Tibial nerve (tissue), 4 donors: ENCODE results near the gene TKTL1. TPM values are rescaled to one million over a fixed set of nuclear protein-coding genes. Genes with fewer than 3 reads are reported as not detected.
"Not testable (repeated sequence)": the region's sequence is repeated elsewhere in the genome, so short reads cannot be mapped to it uniquely, and the experiment has no call there.

ENCODE experiments used
- DNase-seq, 2 donors: peaks; one replicate each; pipeline ENCODE4 v3.0.0-alpha.2; 2019; ENCODE audit warnings: low spot score in 2 of 2
- H3K27ac ChIP-seq, 4 donors: fragments of 200-600 bp; sonication (generic) in 3 of 4; one replicate each; pipeline ENCODE4 v1.5.1; 2017 to 2019; ENCODE audit warnings: mild to moderate bottlenecking in 1 of 4
- H3K27me3 ChIP-seq, 2 donors: fragments of 200-600 bp; sonication (generic) in 1 of 2; one replicate each; pipeline versions ENCODE4 v1.5.1 to v1.6.0; 2017 to 2019
- H3K36me3 ChIP-seq, 3 donors: fragments of 200-600 bp; sonication (generic); one replicate each; pipeline ENCODE4 v1.5.1; 2018 to 2019
- H3K4me1 ChIP-seq, 4 donors: fragments of 200-600 bp; sonication (generic) in 3 of 4; one replicate each; pipeline ENCODE4 v1.5.1; 2017 to 2019
- H3K4me3 ChIP-seq, 4 donors: fragments of 200-600 bp; sonication (generic) in 3 of 4; one replicate each; pipeline ENCODE4 v1.5.1; 2017 to 2019; ENCODE audit warnings: mild to moderate bottlenecking in 1 of 4, moderate library complexity in 1 of 4
- H3K9me3 ChIP-seq, 4 donors: fragments of 200-600 bp; sonication (generic) in 3 of 4; one replicate each; pipeline ENCODE4 v1.5.1; 2017 to 2019
- CTCF ChIP-seq, 5 experiments: fragments of 200-600 bp in 3 of 5; fragments of 450-650 bp in 2 of 5; sonication (generic) in 3 of 5; IDR thresholded peaks; one replicate each; pipeline ENCODE4 v1.5.1; 2016 to 2019; ENCODE audit warnings: antibody characterized with exemption in 5 of 5, mild to moderate bottlenecking in 3 of 5, moderate library complexity in 2 of 5
- EP300 ChIP-seq, 2 donors: sonication (generic); formaldehyde crosslinking; IDR thresholded peaks; one replicate each; pipeline ENCODE4 v1.6.1; 2017; ENCODE audit warnings: antibody characterized with exemption in 2 of 2, mild to moderate bottlenecking in 1 of 2
- POLR2A ChIP-seq, 2 donors: fragments of 450-650 bp; IDR thresholded peaks; one replicate each; pipeline ENCODE4 v1.6.1; 2017; ENCODE audit warnings: antibody characterized with exemption in 2 of 2, mild to moderate bottlenecking in 2 of 2, moderate library complexity in 2 of 2
- WGBS, 2 donors: methylation state at CpG; one replicate each; pipeline ENCODE4 v1.1.5; 2018; 5-methylcytosine and 5-hydroxymethylcytosine counted together
- total RNA-seq, 4 donors: library from RNA; depleted of rRNA; stranded (reverse); fragments of >200 nt; gene quantifications; one replicate each; pipeline ENCODE4 v1.1.0, GENCODE V29; 2016

The TKTL1 gene
- total RNA-seq, 4 donors from 2014 or later: not detected

- no peak for DNase-seq
- TF ChIP-seq EP300 (IDR thresholded peaks at IDR 0.05): no peak
- no peaks in the 10 kb centered on the region for H3K4me1 ChIP-seq
- H3K36me3 ChIP-seq: no peaks in the 10 kb centered on the region
- H3K27ac ChIP-seq: no peak within 1 kb of the TSS
- no peak within 1 kb of the TSS for H3K4me3 ChIP-seq
- 90 to 92% methylated on average over 18 to 39 of the region's 39 CpGs for WGBS, 2 donors
- H3K9me3 ChIP-seq: no peaks in the 10 kb centered on the region
- H3K27me3 ChIP-seq: no peaks in the 10 kb centered on the region
Observed at GRCh38 chrX:154294791-154295574, 612 bp upstream of the TKTL1 start, which contains the start of gene TEX28. TEX28 (minus strand) TSS chrX:154295124; CDS start chrX:154292117, 3,007 bp downstream.

- H3K36me3 ChIP-seq: no peaks in the 10 kb centered on the region
- H3K27ac ChIP-seq: no peak overlapping the region
- H3K4me3 ChIP-seq: no peak overlapping the region
- WGBS, 2 donors: 86 to 95% methylated on average over 17 to 18 of the region's 18 CpGs
- no peak for TF ChIP-seq EP300 (IDR thresholded peaks at IDR 0.05)
- TF ChIP-seq CTCF (IDR thresholded peaks at IDR 0.05): no peak
- no peak for TF ChIP-seq POLR2A (IDR thresholded peaks at IDR 0.05)
- no peaks in the 10 kb centered on the region for H3K27me3 ChIP-seq
- DNase-seq: no peak
- H3K4me1 ChIP-seq: no peaks in the 10 kb centered on the region
- H3K9me3 ChIP-seq: no peaks in the 10 kb centered on the region
Observed at GRCh38 chrX:154296731-154297130, 1.1 kb downstream of the TKTL1 start.

GRCh38 chrX:154298312-154298711 is 2.7 kb downstream of the TKTL1 start:
- Histone ChIP-seq H3K27me3 (no peaks in the 10 kb centered on the region), H3K4me1 (no peaks in the 10 kb centered on the region), H3K36me3 (no peaks in the 10 kb centered on the region), H3K27ac (no peak overlapping the region), H3K9me3 (no peaks in the 10 kb centered on the region), H3K4me3 (no peak overlapping the region)
- TF ChIP-seq POLR2A (IDR thresholded peaks at IDR 0.05) (no peak), CTCF (IDR thresholded peaks at IDR 0.05) (no peak), EP300 (IDR thresholded peaks at IDR 0.05) (no peak)
- 77 to 82% methylated on average over 6 to 7 of the region's 7 CpGs for WGBS, 2 donors
- DNase-seq: no peak

GRCh38 chrX:154300816-154301215 is 5.2 kb downstream of the TKTL1 start:
- Histone ChIP-seq H3K4me1 (no peaks in the 10 kb centered on the region), H3K27ac (no peak overlapping the region), H3K9me3 (no peaks in the 10 kb centered on the region), H3K36me3 (no peaks in the 10 kb centered on the region), H3K27me3 (no peaks in the 10 kb centered on the region), H3K4me3 (no peak overlapping the region)
- TF ChIP-seq POLR2A (IDR thresholded peaks at IDR 0.05): no peak
- TF ChIP-seq EP300 (IDR thresholded peaks at IDR 0.05): peak in 1 of 2 donors; percentile 59
- DNase-seq: peak in 1 of 2 donors; percentile 11
- 88% methylated on average over 8 of the region's 8 CpGs for WGBS, 2 donors

GRCh38 chrX:154302998-154303397 is 7.4 kb downstream of the TKTL1 start:
- WGBS, 2 donors: 86 to 90% methylated on average over 7 of the region's 7 CpGs
- H3K4me1 ChIP-seq, H3K27me3 ChIP-seq: not testable (repeated sequence)

GRCh38 chrX:154303476-154303875 is 7.9 kb downstream of the TKTL1 start:
- Histone ChIP-seq H3K9me3 (no peaks in the 10 kb centered on the region), H3K36me3 (no peaks in the 10 kb centered on the region), H3K27me3 (no peaks in the 10 kb centered on the region), H3K4me1 (peaks cover 0 to 4% (median 0%) of the 10 kb centered on the region in 4 donors), H3K4me3 (no peak overlapping the region), H3K27ac (no peak overlapping the region)
- no peak for TF ChIP-seq CTCF (IDR thresholded peaks at IDR 0.05)
- TF ChIP-seq EP300 (IDR thresholded peaks at IDR 0.05): no peak
- no peak for TF ChIP-seq POLR2A (IDR thresholded peaks at IDR 0.05)
- 81% methylated on average over 8 of the region's 8 CpGs for WGBS, 2 donors
- no peak for DNase-seq

More at GRCh38 chrX:154302998-154303397, 7.4 kb downstream of the TKTL1 start:
- not testable (repeated sequence) for H3K27ac ChIP-seq, H3K36me3 ChIP-seq, DNase-seq, H3K9me3 ChIP-seq, H3K4me3 ChIP-seq
